Raji (cell line): ENCODE results near the gene LHFPL2.

ENCODE experiments used
- POLR2A ChIP-seq: IDR thresholded peaks from 2 replicates; pipeline ENCODE4 v1.6.1; 2011; ENCODE audit warnings: low read depth, low read length, control low read depth; ENCODE audit not compliant: insufficient read depth

The LHFPL2 gene

GRCh38 chr5:78669331-78669730 is 20.8 kb upstream of the LHFPL2 start:
- no peak for TF ChIP-seq POLR2A

- no peak for TF ChIP-seq POLR2A
These were observed 19.0 kb upstream of the LHFPL2 start for GRCh38 chr5:78667461-78668103.

GRCh38 chr5:78666041-78666444 is 17.5 kb upstream of the LHFPL2 start:
- no peak for TF ChIP-seq POLR2A

- TF ChIP-seq POLR2A, result no peak
These were observed 17.0 kb upstream of the LHFPL2 start for GRCh38 chr5:78665534-78665933.

- TF ChIP-seq POLR2A, result no peak
These were observed 13.8 kb upstream of the LHFPL2 start for GRCh38 chr5:78662323-78662722.

GRCh38 chr5:78661691-78662090 is 13.1 kb upstream of the LHFPL2 start:
- no peak for TF ChIP-seq POLR2A

GRCh38 chr5:78661044-78661443 is 12.5 kb upstream of the LHFPL2 start:
- no peak for TF ChIP-seq POLR2A

GRCh38 chr5:78660401-78660800 is 11.8 kb upstream of the LHFPL2 start:
- no peak for TF ChIP-seq POLR2A

GRCh38 chr5:78659714-78660113 is 11.1 kb upstream of the LHFPL2 start:
- no peak for TF ChIP-seq POLR2A

- TF ChIP-seq POLR2A, result no peak
These were observed 10.5 kb upstream of the LHFPL2 start for GRCh38 chr5:78659114-78659513.

- no peak for TF ChIP-seq POLR2A
These were observed 8.6 kb upstream of the LHFPL2 start for GRCh38 chr5:78657201-78657600.

GRCh38 chr5:78655746-78656290 is 7.2 kb upstream of the LHFPL2 start:
- TF ChIP-seq POLR2A, result no peak

GRCh38 chr5:78654386-78654785 is 5.8 kb upstream of the LHFPL2 start:
- no peak for TF ChIP-seq POLR2A

- no peak for TF ChIP-seq POLR2A
These were observed 5.3 kb upstream of the LHFPL2 start for GRCh38 chr5:78653681-78654366.

GRCh38 chr5:78653031-78653430 is 4.5 kb upstream of the LHFPL2 start:
- no peak for TF ChIP-seq POLR2A

- TF ChIP-seq POLR2A, result no peak
These were observed 2.9 kb upstream of the LHFPL2 start for GRCh38 chr5:78651468-78651867.
